ENCODE results near the gene RAB4A. TPM values are rescaled to one million over a fixed set of nuclear protein-coding genes. Genes with fewer than 3 reads are reported as not detected.

The RAB4A gene
- total RNA-seq, 1 donor: 20.9 TPM

- Histone ChIP-seq H3K9me3 (ENCODE audit: low read depth, low read length) (no peaks in the 10 kb centered on the region), H3K4me1 (ENCODE audit: insufficient read depth, low read length) (peaks cover 57% of the 10 kb centered on the region)
Observed at GRCh38 chr1:229254910-229255541, 15.9 kb upstream of the RAB4A start.

GRCh38 chr1:229258031-229258756, 12.7 kb upstream of the RAB4A start:
- no peaks in the 10 kb centered on the region for H3K9me3 ChIP-seq (ENCODE audit: low read depth, low read length)

More at GRCh38 chr1:229254910-229255541, 15.9 kb upstream of the RAB4A start:
- Histone ChIP-seq H3K27me3 (ENCODE audit: insufficient read depth, low read length) (no peaks in the 10 kb centered on the region), H3K4me3 (ENCODE audit: low read length) (no peak overlapping the region)

GRCh38 chr1:229258757-229259060, 12.2 kb upstream of the RAB4A start:
- no peak overlapping the region for H3K4me3 ChIP-seq (ENCODE audit: low read length)
- no peaks in the 10 kb centered on the region for H3K27me3 ChIP-seq (ENCODE audit: insufficient read depth, low read length)
- no peaks in the 10 kb centered on the region for H3K9me3 ChIP-seq (ENCODE audit: low read depth, low read length)
- peaks cover 23% of the 10 kb centered on the region for H3K4me1 ChIP-seq (ENCODE audit: insufficient read depth, low read length)

More at GRCh38 chr1:229258031-229258756, 12.7 kb upstream of the RAB4A start:
- peaks cover 27% of the 10 kb centered on the region for H3K4me1 ChIP-seq (ENCODE audit: insufficient read depth, low read length)
- no peaks in the 10 kb centered on the region for H3K27me3 ChIP-seq (ENCODE audit: insufficient read depth, low read length)
- no peak overlapping the region for H3K4me3 ChIP-seq (ENCODE audit: low read length)

- Histone ChIP-seq H3K4me3 (ENCODE audit: low read length) (no peak overlapping the region), H3K4me1 (ENCODE audit: insufficient read depth, low read length) (peaks cover 11% of the 10 kb centered on the region), H3K27me3 (ENCODE audit: insufficient read depth, low read length) (no peaks in the 10 kb centered on the region), H3K9me3 (ENCODE audit: low read depth, low read length) (no peaks in the 10 kb centered on the region)
Observed at GRCh38 chr1:229260297-229260696, 10.6 kb upstream of the RAB4A start.

- Histone ChIP-seq H3K4me1 (ENCODE audit: insufficient read depth, low read length) (peaks cover 11% of the 10 kb centered on the region), H3K27me3 (ENCODE audit: insufficient read depth, low read length) (no peaks in the 10 kb centered on the region), H3K4me3 (ENCODE audit: low read length) (no peak overlapping the region), H3K9me3 (ENCODE audit: low read depth, low read length) (no peaks in the 10 kb centered on the region)
Observed at GRCh38 chr1:229262239-229262638, 8.7 kb upstream of the RAB4A start.

GRCh38 chr1:229263254-229263653, 7.7 kb upstream of the RAB4A start:
- H3K9me3 ChIP-seq (ENCODE audit: low read depth, low read length): no peaks in the 10 kb centered on the region
- H3K4me1 ChIP-seq (ENCODE audit: insufficient read depth, low read length): peaks cover 12% of the 10 kb centered on the region
- H3K27me3 ChIP-seq (ENCODE audit: insufficient read depth, low read length): no peaks in the 10 kb centered on the region
- H3K4me3 ChIP-seq (ENCODE audit: low read length): no peak overlapping the region

GRCh38 chr1:229264068-229264467, 6.8 kb upstream of the RAB4A start:
- Histone ChIP-seq H3K27me3 (ENCODE audit: insufficient read depth, low read length) (no peaks in the 10 kb centered on the region), H3K4me1 (ENCODE audit: insufficient read depth, low read length) (peaks cover 6% of the 10 kb centered on the region), H3K9me3 (ENCODE audit: low read depth, low read length) (no peaks in the 10 kb centered on the region), H3K4me3 (ENCODE audit: low read length) (no peak overlapping the region)

- H3K9me3 ChIP-seq (ENCODE audit: low read depth, low read length): no peaks in the 10 kb centered on the region
- H3K27me3 ChIP-seq (ENCODE audit: insufficient read depth, low read length): no peaks in the 10 kb centered on the region
- H3K4me1 ChIP-seq (ENCODE audit: insufficient read depth, low read length): peaks cover 6% of the 10 kb centered on the region
- no peak overlapping the region for H3K4me3 ChIP-seq (ENCODE audit: low read length)
Observed at GRCh38 chr1:229264487-229264886, 6.4 kb upstream of the RAB4A start.

GRCh38 chr1:229266274-229266673, 4.6 kb upstream of the RAB4A start:
- Histone ChIP-seq H3K4me1 (ENCODE audit: insufficient read depth, low read length) (peaks cover 13% of the 10 kb centered on the region), H3K9me3 (ENCODE audit: low read depth, low read length) (no peaks in the 10 kb centered on the region), H3K27me3 (ENCODE audit: insufficient read depth, low read length) (no peaks in the 10 kb centered on the region), H3K4me3 (ENCODE audit: low read length) (no peak overlapping the region)

- Histone ChIP-seq H3K27me3 (ENCODE audit: insufficient read depth, low read length) (no peaks in the 10 kb centered on the region), H3K4me3 (ENCODE audit: low read length) (no peak overlapping the region), H3K4me1 (ENCODE audit: insufficient read depth, low read length) (peaks cover 17% of the 10 kb centered on the region), H3K9me3 (ENCODE audit: low read depth, low read length) (no peaks in the 10 kb centered on the region)
Observed at GRCh38 chr1:229266832-229267500, 3.9 kb upstream of the RAB4A start.

GRCh38 chr1:229268505-229268904, 2.4 kb upstream of the RAB4A start:
- H3K27me3 ChIP-seq (ENCODE audit: insufficient read depth, low read length): no peaks in the 10 kb centered on the region
- no peak overlapping the region for H3K4me3 ChIP-seq (ENCODE audit: low read length)
- H3K4me1 ChIP-seq (ENCODE audit: insufficient read depth, low read length): peaks cover 32% of the 10 kb centered on the region

GRCh38 chr1:229271448-229272159, 693 bp downstream of the RAB4A start:
- Histone ChIP-seq H3K9me3 (ENCODE audit: low read depth, low read length) (no peaks in the 10 kb centered on the region), H3K27me3 (ENCODE audit: insufficient read depth, low read length) (no peaks in the 10 kb centered on the region), H3K4me3 (ENCODE audit: low read length) (peak overlapping the region; percentile 62), H3K4me1 (ENCODE audit: insufficient read depth, low read length) (peaks cover 49% of the 10 kb centered on the region)

More at GRCh38 chr1:229268505-229268904, 2.4 kb upstream of the RAB4A start:
- H3K9me3 ChIP-seq (ENCODE audit: low read depth, low read length): no peaks in the 10 kb centered on the region

GRCh38 chr1:229272164-229273158, 1.6 kb downstream of the RAB4A start:
- Histone ChIP-seq H3K4me3 (ENCODE audit: low read length) (peak overlapping the region; percentile 62), H3K27me3 (ENCODE audit: insufficient read depth, low read length) (no peaks in the 10 kb centered on the region), H3K4me1 (ENCODE audit: insufficient read depth, low read length) (peaks cover 51% of the 10 kb centered on the region), H3K9me3 (ENCODE audit: low read depth, low read length) (no peaks in the 10 kb centered on the region)

Data from mononuclear cell (primary cell).